Mesendoderm (in vitro differentiated cells): ENCODE measurements around the gene TEKT3.

Source experiments
- DNase-seq: peaks from one replicate; pipeline ENCODE4 v3.0.0; 2013
- H2AK5ac ChIP-seq: 2 replicates; pipeline ENCODE4 v1.6.1; 2013; ENCODE audit warnings: low read length, inconsistent platforms
- H2BK120ac ChIP-seq: 2 replicates; pipeline ENCODE4 v1.6.1; 2013; ENCODE audit warnings: low read depth, mild to moderate bottlenecking, low read length, moderate library complexity, mixed read lengths
- H2BK15ac ChIP-seq: replicated peaks from 2 replicates; pipeline ENCODE4 v1.6.1; 2013; ENCODE audit warnings: low read depth, mild to moderate bottlenecking, moderate library complexity
- H2BK5ac ChIP-seq: 2 replicates; pipeline ENCODE4 v1.6.1; 2013; ENCODE audit warnings: low read length, inconsistent platforms
- H3K18ac ChIP-seq: 2 replicates; pipeline ENCODE4 v1.6.1; 2013; ENCODE audit warnings: mild to moderate bottlenecking, low read length, mixed read lengths
- H3K23ac ChIP-seq: one replicate; pipeline ENCODE4 v1.6.1; 2013; ENCODE audit warnings: low read length
- H3K27ac ChIP-seq: 2 replicates; pipeline ENCODE4 v1.5.1; 2013; ENCODE audit warnings: low read depth, mild to moderate bottlenecking, inconsistent platforms, low read length, moderate library complexity
- H3K27me3 ChIP-seq: 2 replicates; pipeline ENCODE4 v1.6.1; 2013; ENCODE audit warnings: low read length, control low read depth, mild to moderate bottlenecking, inconsistent platforms; ENCODE audit not compliant: insufficient read depth, poor library complexity
- H3K36me3 ChIP-seq: 2 replicates; pipeline ENCODE4 v1.6.1; 2013; ENCODE audit warnings: low read length, inconsistent platforms; ENCODE audit not compliant: control insufficient read depth, insufficient read depth
- H3K4ac ChIP-seq: one replicate; pipeline ENCODE4 v1.6.1; 2013; ENCODE audit warnings: low read depth, mild to moderate bottlenecking, low read length, moderate library complexity
- H3K4me1 ChIP-seq: 2 replicates; pipeline ENCODE4 v1.6.1; 2013; ENCODE audit warnings: low read depth, low read length, inconsistent platforms; ENCODE audit not compliant: control insufficient read depth
- H3K4me2 ChIP-seq: 2 replicates; pipeline ENCODE4 v1.6.1; 2013; ENCODE audit warnings: low read length
- H3K4me3 ChIP-seq: 2 replicates; pipeline ENCODE4 v1.5.1; 2013; ENCODE audit warnings: mild to moderate bottlenecking, low read length
- H3K56ac ChIP-seq: one replicate; pipeline ENCODE4 v1.6.1; 2013; ENCODE audit warnings: low read length
- H3K79me1 ChIP-seq: 2 replicates; pipeline ENCODE4 v1.6.1; 2013; ENCODE audit warnings: low read length, inconsistent platforms
- H3K79me2 ChIP-seq: 2 replicates; pipeline ENCODE4 v1.6.1; 2013; ENCODE audit warnings: mild to moderate bottlenecking, low read length; ENCODE audit not compliant: control insufficient read depth, insufficient read depth
- H3K9ac ChIP-seq: 2 replicates; pipeline ENCODE4 v1.6.1; 2013; ENCODE audit warnings: low read length, inconsistent platforms
- H4K5ac ChIP-seq: one replicate; pipeline ENCODE4 v1.6.1; 2013; ENCODE audit warnings: low read length
- H4K8ac ChIP-seq: one replicate; pipeline ENCODE4 v1.6.1; 2013; ENCODE audit warnings: low read depth, mild to moderate bottlenecking, control low read depth, low read length, moderate library complexity
- WGBS: extraction: QIAGEN DNeasy Blood & Tissue Kit; methylation state at CpG from one replicate; pipeline ENCODE4 v1.1.7; 2013; ENCODE audit warnings: low lambda C conversion rate, missing lambda C conversion rate; ENCODE audit not compliant: insufficient coverage; ENCODE audit errors: extremely low coverage; 5-methylcytosine and 5-hydroxymethylcytosine counted together

The TEKT3 gene

DNA sequence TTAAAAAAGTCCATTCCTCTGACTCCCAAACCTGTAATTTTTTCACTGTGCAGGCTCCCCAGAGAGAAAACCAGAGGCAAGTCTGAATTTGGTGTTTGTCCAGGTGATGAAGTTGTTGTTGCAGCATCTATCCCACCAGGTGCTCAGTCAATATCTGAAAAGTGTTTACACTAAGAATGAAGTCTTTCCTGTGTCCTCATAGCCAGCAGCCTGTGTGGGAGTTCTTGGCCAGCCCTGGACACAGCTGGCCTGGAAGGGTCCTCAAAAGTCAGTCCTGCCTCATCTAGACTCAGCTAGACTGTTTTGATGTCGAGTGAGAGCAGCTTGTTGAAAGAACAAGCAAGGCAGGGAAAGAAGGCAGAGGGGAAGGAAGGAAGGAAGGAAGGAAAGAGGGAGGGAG is 72.9 kb downstream of the TEKT3 start:
- no peaks in the 10 kb centered on the region for H3K79me1 ChIP-seq
- H3K36me3 ChIP-seq = no peaks in the 10 kb centered on the region
- H3K9ac ChIP-seq = no peak overlapping the region
- no peak overlapping the region for H2BK15ac ChIP-seq
- H2AK5ac ChIP-seq = no peak overlapping the region
- H3K79me2 ChIP-seq = no peaks in the 10 kb centered on the region
- no peak overlapping the region for H4K5ac ChIP-seq
- WGBS = no CpG with 5 or more reads among the region's 1 CpG
- no peak overlapping the region for H3K4ac ChIP-seq
- H3K4me1 ChIP-seq = no peaks in the 10 kb centered on the region
- H3K23ac ChIP-seq = no peak overlapping the region
- no peak overlapping the region for H3K27ac ChIP-seq
- no peak overlapping the region for H3K18ac ChIP-seq
- no peak overlapping the region for H2BK120ac ChIP-seq
- no peak overlapping the region for H4K8ac ChIP-seq
- H2BK5ac ChIP-seq = no peak overlapping the region
- H3K56ac ChIP-seq = no peak overlapping the region
- H3K27me3 ChIP-seq = peaks cover 4% of the 10 kb centered on the region
- no peak overlapping the region for H3K4me2 ChIP-seq
- H3K4me3 ChIP-seq = no peak overlapping the region
- DNase-seq = no peak

DNA sequence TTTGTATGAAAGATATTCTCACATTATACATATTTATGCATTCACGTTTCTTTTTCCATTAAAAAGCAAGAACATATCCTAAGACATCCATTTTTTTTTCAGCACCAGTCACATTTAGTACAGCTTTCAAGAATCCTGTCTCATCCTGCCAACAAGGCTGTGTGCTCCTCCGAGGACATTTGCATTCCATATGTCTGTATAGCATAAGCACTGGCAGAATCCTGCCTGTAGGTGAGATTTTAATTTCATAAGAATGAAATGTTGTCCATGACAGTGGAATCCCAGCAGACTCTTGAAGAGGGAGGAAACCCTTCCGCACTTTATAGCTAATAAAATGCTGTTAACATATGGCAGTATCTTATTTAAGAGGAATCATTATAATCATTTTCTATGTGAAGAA is 73.4 kb downstream of the TEKT3 start:
- H3K79me1 ChIP-seq = no peaks in the 10 kb centered on the region
- H2AK5ac ChIP-seq = no peak overlapping the region
- H3K79me2 ChIP-seq = no peaks in the 10 kb centered on the region
- no peak overlapping the region for H4K8ac ChIP-seq
- H3K4me3 ChIP-seq = no peak overlapping the region
- H3K4me1 ChIP-seq = no peaks in the 10 kb centered on the region
- H2BK120ac ChIP-seq = no peak overlapping the region
- H3K27me3 ChIP-seq = peaks cover 4% of the 10 kb centered on the region
- no peak overlapping the region for H2BK15ac ChIP-seq
- H3K9ac ChIP-seq = no peak overlapping the region
- H4K5ac ChIP-seq = no peak overlapping the region
- H3K18ac ChIP-seq = no peak overlapping the region
- no peak overlapping the region for H3K56ac ChIP-seq
- H3K27ac ChIP-seq = no peak overlapping the region
- no peak overlapping the region for H3K4me2 ChIP-seq
- H3K36me3 ChIP-seq = no peaks in the 10 kb centered on the region
- WGBS = no CpG with 5 or more reads among the region's 3 CpGs
- H3K4ac ChIP-seq = no peak overlapping the region
- DNase-seq = no peak
- H2BK5ac ChIP-seq = no peak overlapping the region
- H3K23ac ChIP-seq = no peak overlapping the region

DNA sequence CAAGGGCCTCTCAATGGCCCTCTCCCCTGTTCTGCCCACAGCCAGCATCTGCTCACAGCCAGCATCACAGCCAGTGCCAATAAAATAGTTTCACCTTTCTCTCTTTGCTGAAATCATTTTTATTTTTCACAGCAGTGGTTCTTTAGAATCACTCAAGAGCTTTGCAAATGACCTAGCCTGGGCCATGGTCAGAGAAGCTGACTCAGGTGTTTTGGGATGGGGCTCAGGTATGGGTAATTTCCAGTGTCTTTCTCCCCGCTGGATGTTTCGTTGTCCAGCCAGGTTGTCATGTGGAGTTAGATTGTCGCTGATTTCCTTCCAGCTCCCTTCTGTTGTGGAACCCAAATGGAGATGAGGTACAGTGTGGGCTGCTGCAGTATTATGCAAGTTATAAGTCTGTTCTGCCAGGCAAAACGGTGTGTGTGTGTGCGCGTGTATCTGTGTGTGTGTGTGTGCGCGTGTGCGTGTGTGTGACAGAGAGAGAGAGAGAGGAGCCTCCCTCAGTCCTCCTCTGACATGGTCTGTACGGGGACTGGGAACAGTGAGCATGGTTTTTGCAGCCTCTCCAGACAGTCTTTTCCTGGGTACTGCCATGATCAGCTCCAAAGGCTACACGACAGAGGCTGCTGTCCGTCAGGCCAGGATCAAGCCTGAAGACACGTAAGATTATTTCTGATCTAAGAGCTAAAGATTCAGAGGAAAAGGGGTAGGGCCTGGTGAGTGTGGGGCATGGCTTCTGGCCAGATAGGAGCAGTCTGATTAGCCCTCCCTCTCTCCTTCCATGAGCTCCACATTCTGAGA is 74.9 kb downstream of the TEKT3 start:
- no peaks in the 10 kb centered on the region for H3K79me2 ChIP-seq
- H3K18ac ChIP-seq = no peak overlapping the region
- no peak overlapping the region for H2BK5ac ChIP-seq
- no peaks in the 10 kb centered on the region for H3K79me1 ChIP-seq
- peaks cover 11% of the 10 kb centered on the region for H3K27me3 ChIP-seq
- H3K4me1 ChIP-seq = peaks cover under 1% of the 10 kb centered on the region
- H4K8ac ChIP-seq = no peak overlapping the region
- H3K4me3 ChIP-seq = no peak overlapping the region
- no peaks in the 10 kb centered on the region for H3K36me3 ChIP-seq
- H3K56ac ChIP-seq = no peak overlapping the region
- no peak overlapping the region for H2BK15ac ChIP-seq
- H3K9ac ChIP-seq = no peak overlapping the region
- WGBS = no CpG with 5 or more reads among the region's 13 CpGs
- no peak overlapping the region for H3K4ac ChIP-seq
- no peak for DNase-seq
- no peak overlapping the region for H4K5ac ChIP-seq
- H2AK5ac ChIP-seq = no peak overlapping the region
- H3K27ac ChIP-seq = no peak overlapping the region
- H2BK120ac ChIP-seq = no peak overlapping the region
- H3K23ac ChIP-seq = no peak overlapping the region
- no peak overlapping the region for H3K4me2 ChIP-seq

DNA sequence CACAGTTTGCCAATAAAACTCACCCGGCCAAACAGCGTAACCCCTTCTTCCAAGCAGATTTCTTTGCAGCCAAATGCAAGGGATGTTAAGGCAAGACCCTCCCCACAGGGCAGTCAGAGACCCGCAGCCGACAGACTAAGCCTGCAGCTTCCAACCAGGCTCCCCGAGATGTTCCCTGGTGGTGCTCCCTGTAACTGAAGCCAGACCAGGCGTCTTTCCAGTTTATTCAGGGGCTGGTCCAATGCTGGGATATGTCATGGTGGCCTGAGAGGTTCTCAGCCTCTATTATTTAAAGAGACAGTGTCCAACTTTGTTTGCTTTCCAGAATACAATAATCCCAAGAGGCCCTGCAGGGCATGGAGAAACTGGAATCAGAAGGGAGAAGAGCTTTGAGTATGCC is 76.3 kb downstream of the TEKT3 start, which contains the start of gene PMP22:
Gene PMP22, minus strand, starts transcription at position 196 of the 400 bp plus-strand sequence. CDS start 4,599 bp downstream, outside the sequence.
- Histone ChIP-seq H3K4me3 (no peak within 1 kb of the TSS), H3K4ac (no peak within 1 kb of the TSS), H3K27ac (no peak within 1 kb of the TSS), H3K36me3 (no peaks in the 10 kb centered on the region), H2AK5ac (no peak within 1 kb of the TSS), H2BK120ac (no peak within 1 kb of the TSS), H3K79me1 (no peaks in the 10 kb centered on the region), H4K8ac (no peak within 1 kb of the TSS), H3K4me2 (no peak within 1 kb of the TSS), H3K4me1 (peaks cover 2% of the 10 kb centered on the region), H3K79me2 (no peaks in the 10 kb centered on the region), H3K23ac (no peak within 1 kb of the TSS), H2BK5ac (no peak within 1 kb of the TSS), H3K27me3 (peaks cover 13% of the 10 kb centered on the region), H3K9ac (no peak within 1 kb of the TSS), H3K56ac (no peak within 1 kb of the TSS), H4K5ac (no peak within 1 kb of the TSS), H3K18ac (no peak within 1 kb of the TSS), H2BK15ac (no peak within 1 kb of the TSS)
- DNase-seq = no peak
- WGBS = no CpG with 5 or more reads among the region's 6 CpGs

DNA sequence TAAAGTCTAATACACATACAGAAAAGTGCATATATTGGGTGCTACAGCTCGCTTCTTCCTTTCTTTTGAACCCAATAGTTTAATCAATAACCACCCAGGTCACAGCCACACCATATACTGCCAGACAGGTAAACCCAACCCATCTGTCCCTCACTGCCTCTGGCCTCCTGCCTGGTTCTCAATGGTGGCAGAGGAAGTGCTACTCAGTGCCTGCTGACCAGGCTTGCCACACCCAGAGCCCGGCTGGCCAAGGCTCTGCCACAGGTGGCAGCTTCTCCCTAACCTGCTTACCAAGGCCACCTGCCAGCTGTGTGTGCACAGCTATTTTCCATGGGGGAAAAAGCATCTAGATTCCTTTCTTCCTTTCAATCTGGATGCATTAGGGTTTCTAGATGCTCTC is 76.9 kb downstream of the TEKT3 start:
- Histone ChIP-seq H3K18ac (no peak overlapping the region), H3K56ac (no peak overlapping the region), H2BK5ac (no peak overlapping the region), H3K4ac (no peak overlapping the region), H2BK120ac (no peak overlapping the region), H3K79me2 (no peaks in the 10 kb centered on the region), H3K27ac (no peak overlapping the region), H3K4me3 (no peak overlapping the region), H3K79me1 (no peaks in the 10 kb centered on the region), H3K9ac (no peak overlapping the region), H3K27me3 (peaks cover 15% of the 10 kb centered on the region), H3K36me3 (no peaks in the 10 kb centered on the region), H2AK5ac (no peak overlapping the region), H4K8ac (no peak overlapping the region), H2BK15ac (no peak overlapping the region), H3K4me1 (peaks cover 2% of the 10 kb centered on the region), H3K23ac (no peak overlapping the region), H4K5ac (no peak overlapping the region), H3K4me2 (no peak overlapping the region)
- WGBS = no CpG with 5 or more reads among the region's 2 CpGs
- DNase-seq = no peak

DNA sequence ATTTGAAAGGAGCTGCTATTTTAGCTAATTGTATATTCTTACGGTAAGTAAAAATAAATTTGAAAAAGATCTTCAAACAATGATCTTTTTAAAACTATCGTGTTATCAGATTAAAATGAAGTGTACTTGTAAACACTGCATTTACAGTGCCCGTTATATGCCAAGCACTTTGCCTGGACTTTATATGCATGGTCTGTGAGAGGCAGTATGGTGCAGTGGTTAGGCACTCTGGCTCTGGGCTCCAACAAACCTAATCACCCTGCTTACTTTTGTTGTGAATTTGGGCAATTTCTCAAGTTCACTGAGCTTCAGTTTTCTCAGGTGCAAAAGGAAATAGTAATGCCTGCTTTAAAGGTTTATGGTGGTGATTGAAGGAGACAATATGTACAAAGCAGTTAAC is 77.7 kb downstream of the TEKT3 start:
- H3K27me3 ChIP-seq = peaks cover 15% of the 10 kb centered on the region

More for the DNA sequence above, 77.7 kb downstream of the TEKT3 start:
- Histone ChIP-seq H3K79me1 (no peaks in the 10 kb centered on the region), H3K4me2 (no peak overlapping the region), H3K4me1 (peaks cover 2% of the 10 kb centered on the region), H3K4me3 (no peak overlapping the region), H2BK120ac (no peak overlapping the region), H3K18ac (no peak overlapping the region), H3K27ac (no peak overlapping the region), H4K8ac (no peak overlapping the region), H3K4ac (no peak overlapping the region), H2BK5ac (no peak overlapping the region), H2AK5ac (no peak overlapping the region), H3K56ac (no peak overlapping the region), H3K36me3 (no peaks in the 10 kb centered on the region), H3K79me2 (no peaks in the 10 kb centered on the region), H3K23ac (no peak overlapping the region), H2BK15ac (no peak overlapping the region), H4K5ac (no peak overlapping the region), H3K9ac (no peak overlapping the region)
- no peak for DNase-seq
- WGBS = no CpG with 5 or more reads among the region's 3 CpGs
